Gastroesophageal sphincter (tissue), 4 donors: ENCODE data around the gene FAM107A. TPM values are rescaled to one million over a fixed set of nuclear protein-coding genes. Genes with fewer than 3 reads are reported as not detected.

Source experiments
- ATAC-seq: fragments of 150-250 bp; one replicate; pipeline ENCODE4 v1.9.1; 2016; ENCODE audit warnings: mild to moderate bottlenecking, moderate library complexity
- H3K27ac ChIP-seq, 4 donors: fragments of 200-600 bp; sonication (generic) in 3 of 4; 1 replicate in 3 of 4; 2 replicates in 1 of 4; pipeline ENCODE4 v1.5.1; 2016 to 2019
- H3K27me3 ChIP-seq: fragments of 200-600 bp; sonication (generic); one replicate; pipeline ENCODE4 v1.5.1; 2019
- H3K36me3 ChIP-seq, 2 donors: fragments of 200-600 bp; sonication (generic); one replicate each; pipeline ENCODE4 v1.5.1; 2019; ENCODE audit warnings: control low read depth in 1 of 2
- H3K4me1 ChIP-seq, 3 donors: fragments of 200-600 bp; sonication (generic); 1 replicate in 2 of 3; 2 replicates in 1 of 3; pipeline ENCODE4 v1.5.1; 2016 to 2019; ENCODE audit warnings: control low read depth in 2 of 3
- H3K4me3 ChIP-seq, 2 donors: fragments of 200-600 bp; sonication (generic); one replicate each; pipeline ENCODE4 v1.5.1; 2019; ENCODE audit warnings: mild to moderate bottlenecking in 1 of 2, moderate library complexity in 1 of 2
- H3K9me3 ChIP-seq, 3 donors: fragments of 200-600 bp; sonication (generic); one replicate each; pipeline ENCODE4 v1.5.1; 2017 to 2019; ENCODE audit warnings: control low read depth in 2 of 3
- CTCF ChIP-seq, 4 experiments: fragments of 200-600 bp in 2 of 4; fragments of 450-650 bp in 2 of 4; sonication (generic) in 1 of 4; IDR thresholded peaks; one replicate each; pipeline ENCODE4 v1.5.1; 2017 to 2019; ENCODE audit warnings: antibody characterized with exemption in 4 of 4, mild to moderate bottlenecking in 2 of 4, moderate library complexity in 2 of 4
- EP300 ChIP-seq: sonication (generic); formaldehyde crosslinking; IDR thresholded peaks from one replicate; pipeline ENCODE4 v1.6.1; 2017; ENCODE audit warnings: antibody characterized with exemption, mild to moderate bottlenecking
- POLR2A ChIP-seq, 2 donors: fragments of 450-650 bp; IDR thresholded peaks; one replicate each; pipeline ENCODE4 v1.6.1; 2017; ENCODE audit warnings: antibody characterized with exemption in 2 of 2, mild to moderate bottlenecking in 2 of 2, moderate library complexity in 1 of 2
- POLR2AphosphoS5 ChIP-seq: sonication (generic); formaldehyde crosslinking; IDR thresholded peaks from one replicate; pipeline ENCODE4 v1.6.1; 2017; ENCODE audit warnings: antibody characterized with exemption
- WGBS, 2 donors: methylation state at CpG; one replicate each; pipeline ENCODE4 v1.1.5; 2018; ENCODE audit warnings: low coverage in 1 of 2; 5-methylcytosine and 5-hydroxymethylcytosine counted together
- total RNA-seq, 4 donors: library from RNA; depleted of rRNA; stranded (reverse); fragments of >200 nt; gene quantifications; one replicate each; pipeline ENCODE4 v1.1.0, GENCODE V29; 2016

Gene FAM107A
- total RNA-seq, 4 donors from 2014 or later: 27.9 to 109 (median 83.8) TPM

GRCh38 chr3:58622892-58623291 lies 45.7 kb upstream of the FAM107A start:
- H3K4me3 ChIP-seq: no peak overlapping the region
- H3K27ac ChIP-seq: no peak overlapping the region
- H3K27me3 ChIP-seq: no peaks in the 10 kb centered on the region
- H3K4me1 ChIP-seq: peaks cover 0 to 24% (median 7%) of the 10 kb centered on the region in 3 donors
- TF ChIP-seq CTCF (IDR thresholded peaks at IDR 0.05): no peak
- TF ChIP-seq POLR2A (IDR thresholded peaks at IDR 0.05): no peak
- no peak for TF ChIP-seq EP300
- TF ChIP-seq POLR2AphosphoS5: no peak
- no peak for ATAC-seq
- no peaks in the 10 kb centered on the region for H3K36me3 ChIP-seq
- no peaks in the 10 kb centered on the region for H3K9me3 ChIP-seq
- 100% methylated on average over 2 of the region's 8 CpGs; no CpG with 5 or more reads in 1 of the 2 donors for WGBS, 2 donors

GRCh38 chr3:58622436-58622835 lies 45.2 kb upstream of the FAM107A start:
- H3K9me3 ChIP-seq: no peaks in the 10 kb centered on the region
- H3K27me3 ChIP-seq: no peaks in the 10 kb centered on the region
- no peak for TF ChIP-seq POLR2AphosphoS5
- no peak for TF ChIP-seq EP300
- no peak for TF ChIP-seq CTCF (IDR thresholded peaks at IDR 0.05)
- no peak for TF ChIP-seq POLR2A (IDR thresholded peaks at IDR 0.05)
- WGBS, 2 donors: 90% methylated on average over 2 to 4 of the region's 4 CpGs
- peaks cover 0 to 24% (median 7%) of the 10 kb centered on the region in 3 donors for H3K4me1 ChIP-seq
- H3K4me3 ChIP-seq: no peak overlapping the region
- H3K27ac ChIP-seq: no peak overlapping the region
- H3K36me3 ChIP-seq: no peaks in the 10 kb centered on the region
- no peak for ATAC-seq

GRCh38 chr3:58621086-58621830 lies 44.1 kb upstream of the FAM107A start:
- TF ChIP-seq POLR2A (IDR thresholded peaks at IDR 0.05) (no peak), CTCF (IDR thresholded peaks at IDR 0.05) (no peak), POLR2AphosphoS5 (no peak), EP300 (no peak)
- Histone ChIP-seq H3K27ac (no peak overlapping the region), H3K9me3 (no peaks in the 10 kb centered on the region), H3K27me3 (no peaks in the 10 kb centered on the region), H3K4me3 (no peak overlapping the region), H3K36me3 (no peaks in the 10 kb centered on the region), H3K4me1 (peaks cover 0 to 24% (median 3%) of the 10 kb centered on the region in 3 donors)
- no peak for ATAC-seq
- WGBS, 2 donors: 71% methylated on average over 1 of the region's 6 CpGs; no CpG with 5 or more reads in 1 of the 2 donors

GRCh38 chr3:58620421-58620820 lies 43.2 kb upstream of the FAM107A start:
- no peaks in the 10 kb centered on the region for H3K27me3 ChIP-seq
- TF ChIP-seq CTCF (IDR thresholded peaks at IDR 0.05) (no peak), POLR2A (IDR thresholded peaks at IDR 0.05) (no peak), EP300 (no peak), POLR2AphosphoS5 (no peak)
- peak; percentile 18 for ATAC-seq
- no peak overlapping the region for H3K27ac ChIP-seq
- H3K4me1 ChIP-seq: peaks cover 0 to 24% (median 3%) of the 10 kb centered on the region in 3 donors
- no peaks in the 10 kb centered on the region for H3K9me3 ChIP-seq
- H3K4me3 ChIP-seq: no peak overlapping the region
- no peaks in the 10 kb centered on the region for H3K36me3 ChIP-seq
- 65% methylated on average over 8 of the region's 8 CpGs; no CpG with 5 or more reads in 1 of the 2 donors for WGBS, 2 donors

GRCh38 chr3:58617338-58617761 lies 40.2 kb upstream of the FAM107A start:
- H3K9me3 ChIP-seq: no peaks in the 10 kb centered on the region
- peak overlapping the region in 3 of 4 donors; percentile 69 to 73 (median 71) for H3K27ac ChIP-seq
- peak; percentile 85 for ATAC-seq
- TF ChIP-seq EP300 (no peak), CTCF (IDR thresholded peaks at IDR 0.05) (no peak), POLR2AphosphoS5 (peak; percentile 67), POLR2A (IDR thresholded peaks at IDR 0.05) (no peak)
- WGBS, 2 donors: 28 to 40% methylated on average over 1 to 6 of the region's 8 CpGs
- no peaks in the 10 kb centered on the region for H3K27me3 ChIP-seq
- H3K4me3 ChIP-seq: peak overlapping the region in 1 of 2 donors; percentile 10
- peaks cover 0 to 24% (median 3%) of the 10 kb centered on the region in 3 donors for H3K4me1 ChIP-seq
- no peaks in the 10 kb centered on the region for H3K36me3 ChIP-seq
